ENCODE results near the gene DDC.

GRCh38 chr7:50556247-50556991, 8.8 kb downstream of the DDC start:
- no peak for TF ChIP-seq CTCF (IDR thresholded peaks at IDR 0.05 in 4 of 5, conservative IDR thresholded peaks at IDR 0.05 in 1 of 5)
- no peak for TF ChIP-seq POLR2A (IDR thresholded peaks at IDR 0.05)
